HL-60/S4 treated with retinoic acid at 250 ng/mL for 4 days and 3 days (cell line): Measurements from ENCODE around the gene AP2B1.
"Not testable (repeated sequence)": the region's sequence is repeated elsewhere in the genome, so short reads cannot be mapped to it uniquely, and the experiment has no call there.

Source experiments
- in situ Hi-C: fragments of 300-500 bp; cut with MboI; formaldehyde crosslinking; loops from 2 replicates; pipeline ENCODE4 v1.7.0; 2022; ENCODE audit warnings: low sequenced_read_pairs

Gene AP2B1

DNA sequence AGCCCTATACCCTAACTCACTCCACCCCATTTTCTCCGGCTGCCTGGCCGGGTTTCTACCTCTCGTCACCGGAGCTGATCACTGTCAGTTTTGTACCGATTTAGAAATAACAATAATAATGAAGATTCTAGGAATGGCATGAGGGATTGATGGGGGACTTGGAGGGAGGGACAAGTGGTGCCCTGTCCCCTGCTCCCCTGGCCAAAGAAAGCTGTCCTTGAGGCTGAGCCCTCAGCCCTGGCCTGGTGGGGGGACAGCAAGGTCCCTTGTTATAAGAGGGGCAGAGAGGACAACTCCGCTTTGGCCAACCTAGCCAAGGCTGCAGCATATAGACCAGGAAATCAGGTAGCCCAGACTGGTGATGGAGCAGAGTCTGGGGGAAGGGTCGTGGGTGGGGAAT, 155.4 kb downstream of the AP2B1 start:
- in situ Hi-C loops: loop anchor here (25.0 kb wide), 2 partner anchors 130 to 430 kb away; no protein-coding TSS in a partner anchor

- in situ Hi-C loops: loop anchor here (25.0 kb wide), 2 partner anchors 131 to 431 kb away; no protein-coding TSS in a partner anchor
Observed at GRCh38 chr17:35742896-35743477, 155.9 kb downstream of the AP2B1 start.

DNA sequence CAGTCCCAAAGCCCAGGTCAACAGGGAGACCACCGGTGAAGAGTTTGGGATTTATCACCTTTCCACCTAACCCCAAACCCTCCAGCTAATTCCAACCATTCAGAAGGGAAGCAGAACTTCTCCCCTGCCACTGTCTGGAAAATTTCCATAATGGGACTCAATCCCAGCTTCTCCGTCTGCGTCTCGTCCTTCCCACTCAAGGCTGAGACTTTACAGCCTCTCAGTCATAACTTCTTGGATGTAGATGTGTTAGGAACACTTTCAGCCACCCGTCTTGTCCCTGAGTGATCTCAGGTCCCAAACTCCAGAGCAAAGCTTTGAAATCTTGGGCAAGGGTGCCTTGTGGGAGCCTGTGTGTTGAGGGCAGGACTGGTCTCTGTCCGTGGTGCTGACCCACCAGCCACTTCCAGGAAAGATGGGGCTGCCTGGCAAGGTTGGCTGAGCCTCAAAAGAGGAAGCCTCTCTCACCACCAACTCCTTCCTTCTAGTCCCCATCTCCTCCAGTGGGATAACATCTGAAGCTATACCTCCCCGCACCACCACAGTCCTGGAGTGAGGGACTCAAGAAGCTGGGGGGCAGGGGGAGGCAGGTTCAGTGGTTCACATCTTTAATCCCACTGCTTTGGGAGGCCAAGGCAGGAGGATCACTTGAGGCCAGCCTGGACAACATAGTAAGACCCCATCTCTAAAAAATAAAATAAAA, 156.7 kb downstream of the AP2B1 start:
- in situ Hi-C loops: loop anchor here (25.0 kb wide), 2 partner anchors 131 to 431 kb away; no protein-coding TSS in a partner anchor

- in situ Hi-C loops: loop anchor here (25.0 kb wide), 2 partner anchors 133 to 433 kb away; no protein-coding TSS in a partner anchor
Observed at GRCh38 chr17:35744830-35745229, 157.7 kb downstream of the AP2B1 start.

GRCh38 chr17:35745246-35745645, 158.1 kb downstream of the AP2B1 start:
- in situ Hi-C loops: loop anchor here (25.0 kb wide), 2 partner anchors 133 to 433 kb away; no protein-coding TSS in a partner anchor

- in situ Hi-C loops: loop anchor here (25.0 kb wide), 2 partner anchors 134 to 434 kb away; no protein-coding TSS in a partner anchor
Observed at GRCh38 chr17:35745749-35746320, 158.7 kb downstream of the AP2B1 start.

DNA sequence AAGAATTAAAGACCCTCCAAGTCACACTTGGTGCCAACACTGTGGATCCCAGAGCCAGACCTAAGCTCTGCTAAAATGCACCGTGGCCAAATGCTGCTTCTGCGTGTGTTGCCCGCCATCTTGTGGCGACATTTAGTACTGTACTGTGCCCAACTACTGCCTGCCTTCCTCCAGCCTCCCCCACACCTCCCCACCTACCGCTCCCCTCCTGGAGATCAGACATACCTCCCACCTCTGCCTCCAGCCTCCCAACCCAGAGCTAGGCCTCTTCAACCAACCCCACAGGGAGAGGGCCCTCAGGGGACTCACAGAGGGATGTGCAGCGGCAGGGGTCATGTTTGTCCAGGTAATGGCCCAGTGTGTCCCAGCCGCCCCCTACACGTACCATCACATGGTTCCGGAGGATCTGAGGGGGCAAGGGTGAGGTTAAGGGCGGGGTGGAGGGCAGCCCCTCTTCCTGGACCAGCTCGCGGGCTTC, 160.5 kb downstream of the AP2B1 start:
- in situ Hi-C loops: loop anchor here (25.0 kb wide), 2 partner anchors 135 to 435 kb away; no protein-coding TSS in a partner anchor

DNA sequence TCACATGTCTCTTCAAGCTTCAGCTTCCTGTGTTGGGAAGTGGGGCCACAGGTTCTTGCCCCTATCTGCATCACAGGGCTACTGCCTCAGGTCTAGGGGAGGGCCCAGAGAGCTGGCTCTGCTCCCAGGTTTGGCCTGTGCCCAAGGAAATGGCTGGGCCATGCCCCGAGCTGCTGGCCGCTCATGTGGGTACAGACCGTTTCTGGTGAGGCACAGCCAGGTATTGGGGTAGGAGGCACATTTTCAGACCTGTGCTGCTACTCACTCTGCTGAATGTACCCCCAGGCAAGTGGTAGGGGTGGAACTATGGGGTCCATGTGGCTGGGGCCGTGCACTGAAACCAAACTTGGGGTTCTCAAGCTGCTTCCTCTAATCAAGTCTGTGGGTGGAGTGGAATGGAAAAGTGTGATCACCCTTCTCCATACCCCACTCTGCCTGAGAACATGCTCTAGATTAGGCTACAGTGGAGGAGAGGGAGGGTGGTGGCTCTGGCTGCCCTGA, 161.3 kb downstream of the AP2B1 start:
- in situ Hi-C loops: loop anchor here (25.0 kb wide), 2 partner anchors 136 to 436 kb away; no protein-coding TSS in a partner anchor

GRCh38 chr17:35748979-35749378, 161.9 kb downstream of the AP2B1 start:
- in situ Hi-C loops: loop anchor here (25.0 kb wide), 2 partner anchors 137 to 437 kb away; no protein-coding TSS in a partner anchor

- in situ Hi-C loops: loop anchor here (25.0 kb wide), 2 partner anchors 137 to 437 kb away; no protein-coding TSS in a partner anchor
Observed at GRCh38 chr17:35749560-35750412, 162.7 kb downstream of the AP2B1 start.

DNA sequence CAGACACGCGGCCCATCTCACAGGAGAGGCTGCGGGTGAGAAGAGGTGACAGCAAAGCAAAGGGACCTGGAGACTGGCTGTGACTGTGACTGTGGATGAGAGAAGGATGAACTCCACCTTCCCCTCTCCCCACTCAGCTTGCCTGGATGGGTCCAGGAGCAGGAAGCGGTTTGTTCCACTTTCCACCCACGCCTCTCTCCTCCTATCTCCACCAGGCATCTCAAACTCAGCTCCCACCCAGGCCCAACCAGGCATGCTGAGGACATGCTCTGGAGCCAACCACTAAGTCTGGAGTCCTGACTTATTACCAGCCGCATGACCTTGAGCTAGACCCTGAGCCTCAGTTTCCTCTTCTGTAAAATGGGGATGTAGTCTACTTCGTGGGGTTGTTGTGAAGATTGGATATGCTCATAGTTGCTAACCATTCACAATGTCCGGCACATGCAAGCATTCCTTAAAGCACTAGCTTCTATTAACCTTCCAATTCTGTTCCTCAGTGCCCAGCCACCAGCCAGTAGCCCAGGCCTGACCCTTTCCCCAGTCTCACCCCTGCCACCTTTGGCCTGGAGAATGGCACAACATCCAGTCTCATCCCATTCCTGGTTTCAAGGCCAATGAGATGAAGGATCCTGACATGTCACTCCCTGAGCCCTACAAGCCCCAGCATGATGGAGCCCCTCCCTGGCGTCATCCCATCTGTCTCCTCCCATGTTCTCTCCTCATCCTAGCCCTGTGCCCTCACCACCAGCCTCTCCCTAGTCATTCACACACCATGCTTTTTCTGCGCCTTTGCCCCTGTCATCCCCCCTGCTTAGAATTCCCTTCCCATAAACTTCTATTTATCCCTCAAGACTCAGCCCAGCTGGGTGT, 163.6 kb downstream of the AP2B1 start:
- in situ Hi-C loops: no loop called here

- in situ Hi-C loops: not testable (repeated sequence)
Observed at GRCh38 chr17:35751541-35751940, 164.4 kb downstream of the AP2B1 start.

- in situ Hi-C loops: no loop called here
Observed at GRCh38 chr17:35752471-35752870, 165.3 kb downstream of the AP2B1 start.

- in situ Hi-C loops: no loop called here
Observed at GRCh38 chr17:35752945-35753764, 166.0 kb downstream of the AP2B1 start, which contains the start of gene GAS2L2. Gene GAS2L2, minus strand, starts transcription at chr17:35753239. Its CDS starts 389 bp downstream, at chr17:35752850.

GRCh38 chr17:35757243-35757642, 170.1 kb downstream of the AP2B1 start:
- in situ Hi-C loops: no loop called here

DNA sequence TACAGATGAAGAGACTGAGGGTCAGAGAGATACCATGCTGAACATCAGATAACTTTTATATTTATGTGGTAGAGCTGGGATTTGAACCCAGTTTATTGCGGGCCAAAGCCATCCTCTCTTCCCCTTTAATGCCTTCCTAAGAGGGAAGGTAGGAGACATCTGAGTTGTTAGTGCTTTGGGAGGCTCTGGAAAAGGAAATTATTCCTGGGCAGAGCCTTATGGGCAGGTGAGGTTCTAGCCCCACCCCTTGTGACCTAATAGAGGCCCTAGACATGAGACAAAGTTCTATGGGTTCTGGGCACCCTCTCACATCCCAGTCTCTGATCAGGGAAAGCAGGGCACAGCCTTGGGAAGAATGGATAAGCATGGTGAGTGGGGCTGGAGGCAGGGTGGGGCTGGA, 173.5 kb downstream of the AP2B1 start, which contains the start of gene C17orf50:
Gene C17orf50, plus strand, starts transcription at position 301 of the 400 bp plus-strand sequence. Its CDS starts 55 bp downstream, at position 356.
- in situ Hi-C loops: no loop called here

DNA sequence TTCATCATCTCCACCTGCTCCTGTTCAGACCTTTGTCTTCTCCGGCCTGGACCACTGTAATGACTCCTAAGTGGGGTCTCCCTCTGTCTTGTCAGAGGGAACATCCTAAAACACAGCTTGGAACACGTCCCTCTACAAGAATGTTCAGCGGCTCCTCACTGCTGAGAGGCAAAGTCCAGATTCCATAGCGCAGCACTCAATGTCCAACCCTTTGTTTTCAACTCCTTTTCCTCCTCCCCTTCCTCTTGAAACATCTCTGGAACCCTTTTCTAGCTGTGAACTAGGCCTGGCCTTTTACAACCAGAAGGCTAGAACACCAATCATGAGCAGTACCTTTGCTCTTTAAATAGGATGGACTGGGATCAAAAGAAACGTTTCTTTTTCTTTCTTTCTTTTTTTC, 174.5 kb downstream of the AP2B1 start:
- in situ Hi-C loops: no loop called here

- in situ Hi-C loops: no loop called here
Observed at GRCh38 chr17:35763767-35764122, 176.6 kb downstream of the AP2B1 start.
